Measurements from ENCODE around the gene LACRT. TPM values are rescaled to one million over a fixed set of nuclear protein-coding genes. Genes with fewer than 3 reads are reported as not detected.

The LACRT gene
- total and polyA plus RNA-seq, 2 of the 4 experiments (the other 2 are of a cell fraction), result not detected

GRCh38 chr12:54662026-54662425 is 27.3 kb upstream of the LACRT start:
- Histone ChIP-seq H2AFZ (replicated peaks; ENCODE audit: low read length, poor library complexity) (no peak overlapping the region), H2BK15ac (ENCODE audit: low read depth, low read length) (no peak overlapping the region), H4K5ac (ENCODE audit: low read depth, low read length) (no peak overlapping the region), H3K9me3 (ENCODE audit: control insufficient read depth, insufficient read depth, low read length) (no peaks in the 10 kb centered on the region), H4K8ac (ENCODE audit: low read depth in 2 of 2, low read length in 2 of 2) (no peak overlapping the region), H3K4me1 (ENCODE audit: control insufficient read depth, insufficient read depth, low read length) (no peaks in the 10 kb centered on the region), H2AK5ac (ENCODE audit: low read depth, low read length) (no peak overlapping the region), H3K56ac (ENCODE audit: extremely low read depth, insufficient read depth, low read length) (no peak overlapping the region), H2BK5ac (ENCODE audit: low read depth, low read length, poor library complexity, severe bottlenecking) (no peak overlapping the region), H2AK9ac (replicated peaks; ENCODE audit: low read depth, low read length, poor library complexity) (no peak overlapping the region), H3K27ac (ENCODE audit: insufficient read depth, low read length) (no peak overlapping the region), H3K36me3 (ENCODE audit: control insufficient read depth, insufficient read depth, low read length) (no peaks in the 10 kb centered on the region), H3K18ac (ENCODE audit: low read depth, low read length) (no peak overlapping the region), H3K4me2 (ENCODE audit: low read depth, low read length) (no peak overlapping the region), H3K9me1 (ENCODE audit: insufficient read depth, low read length) (no peaks in the 10 kb centered on the region), H2BK20ac (ENCODE audit: low read depth, low read length) (no peak overlapping the region), H3K27me3 (ENCODE audit: control insufficient read depth, insufficient read depth, low read length) (no peaks in the 10 kb centered on the region; the same call in 1 of the 2 replicates), H4K91ac (ENCODE audit: insufficient read depth, low read depth, low read length) (no peak overlapping the region), H3K23ac (ENCODE audit: low read depth, low read length) (no peak overlapping the region), H3K4ac (ENCODE audit: low read depth, low read length) (no peak overlapping the region), H2BK120ac (ENCODE audit: low read depth, low read length) (no peak overlapping the region), H3K14ac (replicated peaks; ENCODE audit: low read depth, low read length) (no peak overlapping the region), H3K4me3 (ENCODE audit: insufficient read depth, low read depth, low read length) (no peak overlapping the region), H3K79me1 (ENCODE audit: low read depth in 1 of 2, low read length in 2 of 2) (no peaks in the 10 kb centered on the region), H4K20me1 (ENCODE audit: insufficient read depth, low read length) (no peaks in the 10 kb centered on the region), H3K9ac (ENCODE audit: low read depth, low read length) (no peak overlapping the region)
- in situ Hi-C loops (cut with MboI; ENCODE audit: low sequenced_read_pairs), result no loop called here
- DNase-seq (no peak), ATAC-seq (ENCODE audit: low read depth) (no peak)
- dilution Hi-C loops (cut with HindIII; ENCODE audit: low sequenced_read_pairs, unreplicated experiment), result no loop called here
- BruUV-seq (replicated peaks), result no TSS peak
- POLR2A ChIA-PET (ENCODE audit: unreplicated experiment), result no interaction called here
- CTCF ChIA-PET, result no interaction called here
- WGBS, 2 experiments (ENCODE audit: extremely low coverage in 2 of 2, insufficient read length in 1 of 2), result no CpG with 5 or more reads among the region's 3 CpGs
- intact Hi-C loops (cut with micrococcal nuclease), result no loop called here
- TF ChIP-seq RFX5 (IDR thresholded peaks at IDR 0.05; ENCODE audit: low read depth, low read length) (no peak), MAFK (IDR thresholded peaks at IDR 0.05; ENCODE audit: low read depth, low read length) (no peak), BHLHE40 (IDR thresholded peaks at IDR 0.05; ENCODE audit: low read depth, low read length) (no peak), CTCF (conservative IDR thresholded peaks at IDR 0.05; ENCODE audit: low read depth, low read length) (no peak), USF2 (IDR thresholded peaks at IDR 0.05; ENCODE audit: low read depth, low read length) (no peak), CHD1 (IDR thresholded peaks at IDR 0.05; ENCODE audit: low read depth, low read length) (no peak), CEBPB (IDR thresholded peaks at IDR 0.05; ENCODE audit: low read depth, low read length) (no peak), RCOR1 (IDR thresholded peaks at IDR 0.05; ENCODE audit: insufficient replicate concordance, low read length) (no peak), ELK1 (IDR thresholded peaks at IDR 0.05; ENCODE audit: borderline replicate concordance, low read depth, low read length) (no peak), MXI1 (IDR thresholded peaks at IDR 0.05; ENCODE audit: borderline replicate concordance, low read depth, low read length) (no peak), FOS (IDR thresholded peaks at IDR 0.05; ENCODE audit: low read depth, low read length) (no peak), RAD21 (IDR thresholded peaks at IDR 0.05; ENCODE audit: low read length) (no peak), MAZ (IDR thresholded peaks at IDR 0.05; ENCODE audit: borderline replicate concordance, low read depth, low read length) (no peak), NFE2L2 (IDR thresholded peaks at IDR 0.05; ENCODE audit: low read depth, low read length) (no peak), SMC3 (IDR thresholded peaks at IDR 0.05; ENCODE audit: low read depth, low read length) (no peak), POLR2A (IDR thresholded peaks at IDR 0.05; ENCODE audit: low read depth, low read length) (no peak)
